HL-60/S4 treated with retinoic acid at 250 ng/mL for 4 days and 3 days (cell line): Measurements from ENCODE around the gene NFATC1.

ENCODE experiments used
- in situ Hi-C: fragments of 300-500 bp; cut with MboI; formaldehyde crosslinking; loops from 2 replicates; pipeline ENCODE4 v1.7.0; 2022; ENCODE audit warnings: low sequenced_read_pairs

The NFATC1 gene

GRCh38 chr18:79436556-79437275, 41.0 kb downstream of the NFATC1 start:
- in situ Hi-C loops, result no loop called here

DNA sequence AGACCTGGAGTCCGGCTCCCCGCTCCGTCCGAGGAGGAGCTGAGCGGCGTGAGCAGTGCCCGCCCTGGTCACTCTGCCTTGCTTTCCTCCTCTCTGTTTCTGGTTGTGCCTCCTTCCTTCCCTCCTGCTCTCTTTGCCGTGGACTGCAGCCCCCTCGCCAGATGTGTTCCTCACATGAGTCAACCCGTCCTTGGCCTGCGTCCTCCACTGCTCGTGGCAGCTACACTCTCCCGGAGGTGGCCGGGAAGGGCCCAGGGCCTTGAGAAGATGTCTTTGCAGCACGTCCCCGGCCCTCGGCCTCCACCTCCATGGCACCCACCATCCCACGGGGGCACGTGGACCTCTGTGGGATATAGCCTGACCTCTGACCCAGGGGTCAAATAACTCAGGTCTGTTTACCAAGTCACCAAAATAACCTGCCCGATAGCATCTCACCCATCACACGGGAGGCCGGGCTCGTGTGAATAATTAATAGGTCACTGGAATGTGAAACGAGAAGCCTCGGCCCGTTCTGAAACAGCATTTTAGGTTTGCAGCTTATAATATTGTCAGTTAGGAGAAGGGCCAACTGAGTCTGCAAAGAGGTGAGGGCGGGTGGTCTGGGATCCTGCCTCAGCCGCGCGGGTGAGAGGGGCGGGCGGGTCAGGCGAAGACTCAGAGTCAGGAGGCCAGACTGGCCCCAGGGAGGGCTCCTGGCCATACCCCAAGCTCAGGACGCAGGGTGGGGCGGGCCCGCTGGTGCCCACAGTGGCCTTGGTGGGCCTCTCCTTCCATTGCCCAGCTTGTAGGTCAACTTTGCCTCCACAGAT, 42.6 kb downstream of the NFATC1 start:
- in situ Hi-C loops, result no loop called here

- in situ Hi-C loops, result no loop called here
Observed at GRCh38 chr18:79438898-79439627, 43.3 kb downstream of the NFATC1 start.

DNA sequence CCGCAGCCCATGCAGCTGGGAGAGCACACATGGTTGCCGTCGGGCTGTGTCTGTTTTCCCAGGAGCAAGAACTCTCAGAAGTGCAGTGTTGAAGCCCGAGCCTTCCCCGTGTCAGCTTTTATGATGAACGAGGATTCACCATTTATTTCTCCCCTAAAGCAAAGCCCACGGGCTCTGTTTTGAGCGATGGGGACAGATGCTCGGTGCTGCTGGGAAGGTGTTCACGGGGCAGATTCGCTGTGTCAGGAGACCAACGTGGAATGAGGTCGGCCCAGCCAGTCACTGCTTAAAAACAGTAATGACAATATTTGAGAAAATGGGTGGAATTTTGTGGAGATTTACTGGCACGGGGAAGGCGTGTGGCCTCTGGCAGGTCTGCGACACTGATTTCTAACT, 43.9 kb downstream of the NFATC1 start:
- in situ Hi-C loops, result no loop called here

DNA sequence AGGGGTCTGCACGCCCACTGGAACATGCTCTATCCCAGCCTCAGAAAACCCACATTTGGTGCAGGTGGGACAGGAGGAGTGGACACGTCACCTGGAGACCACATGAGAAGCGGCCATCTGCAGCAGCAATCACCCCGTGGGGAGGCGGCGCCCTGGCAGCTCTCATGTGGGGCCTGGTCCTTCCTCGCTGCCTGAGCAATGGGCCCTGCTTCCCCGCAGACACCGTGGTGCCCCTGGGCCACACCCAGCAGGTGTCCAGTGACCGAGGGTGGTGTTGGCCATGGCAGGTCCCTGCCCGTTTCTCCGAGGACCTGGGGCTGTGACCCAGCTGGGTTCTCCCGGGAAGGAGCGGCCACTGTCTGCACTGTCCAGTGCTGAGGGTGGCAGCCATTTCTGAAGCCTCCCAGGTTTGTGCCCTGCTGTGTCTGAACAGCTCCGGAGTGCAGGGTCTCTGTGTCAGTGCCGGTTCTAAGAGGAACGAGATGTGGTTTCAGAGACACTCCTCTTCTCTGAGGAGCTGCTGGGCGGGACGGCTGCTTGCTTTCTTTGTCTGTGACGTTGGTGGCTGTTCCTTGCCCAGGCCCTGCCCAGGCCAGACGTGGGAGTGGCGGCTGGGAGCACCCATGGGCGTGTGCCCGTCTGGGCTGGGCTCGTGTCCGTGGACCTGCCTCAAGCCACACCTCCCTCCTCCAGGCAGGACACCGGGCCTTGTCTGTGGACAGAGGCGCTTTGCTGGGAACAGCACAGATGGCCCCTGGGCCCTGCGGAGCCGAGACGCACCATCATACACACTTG, 44.8 kb downstream of the NFATC1 start:
- in situ Hi-C loops, result no loop called here

DNA sequence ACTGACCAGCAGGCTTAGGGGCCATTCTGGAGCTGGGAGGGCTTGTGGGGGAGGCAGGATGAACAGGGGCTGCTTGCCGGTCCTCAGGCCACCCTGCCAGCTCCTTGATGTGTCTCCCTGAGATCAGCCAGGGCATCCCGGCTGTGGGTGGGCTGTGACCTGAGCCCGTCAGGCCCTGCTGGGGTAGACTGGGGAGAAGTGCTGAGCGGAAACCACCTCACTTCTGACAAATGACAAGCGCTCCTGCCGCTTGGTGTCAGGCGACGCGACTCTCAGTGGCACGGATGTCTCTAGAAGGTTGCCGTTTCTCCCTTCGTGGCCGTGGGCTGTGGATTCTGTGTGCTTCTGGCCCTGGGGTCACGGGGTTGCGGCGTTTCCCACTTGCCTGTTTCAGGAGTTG, 45.7 kb downstream of the NFATC1 start:
- in situ Hi-C loops, result no loop called here

DNA sequence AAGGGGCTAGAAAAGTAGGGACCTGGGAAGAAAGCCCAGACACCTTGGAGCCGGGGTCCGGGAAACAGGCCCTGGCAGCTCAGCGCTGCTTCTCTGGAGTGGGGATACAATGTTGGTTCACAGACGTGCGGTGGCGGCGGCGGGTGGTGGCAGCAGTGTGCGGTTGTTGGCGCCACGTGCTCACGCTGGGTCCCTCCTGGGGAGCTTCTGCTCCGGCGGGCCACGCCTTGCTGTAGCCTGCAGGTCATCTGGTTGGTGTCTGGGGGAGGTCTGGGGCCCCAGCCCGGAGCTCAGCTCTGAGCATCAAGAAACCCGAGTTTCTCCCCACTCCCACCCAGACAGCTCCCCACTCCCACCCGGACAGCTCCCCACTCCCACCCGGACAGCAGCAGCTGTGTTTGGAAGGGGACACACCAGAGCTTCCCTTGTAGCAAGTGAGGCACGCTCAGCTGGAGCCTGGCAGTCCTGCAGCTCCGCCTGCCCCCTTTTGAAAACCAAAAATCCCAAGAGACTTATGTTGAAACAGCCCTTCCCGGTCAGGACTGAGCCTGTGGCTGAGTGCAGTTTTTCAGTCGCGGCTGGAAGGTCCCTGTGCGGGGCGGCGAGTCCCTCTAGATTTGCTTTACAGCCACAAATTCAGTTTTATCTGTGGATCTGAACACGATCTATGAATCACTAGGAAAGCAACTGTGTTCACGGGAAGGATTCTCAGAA, 46.9 kb downstream of the NFATC1 start:
- in situ Hi-C loops, result no loop called here

DNA sequence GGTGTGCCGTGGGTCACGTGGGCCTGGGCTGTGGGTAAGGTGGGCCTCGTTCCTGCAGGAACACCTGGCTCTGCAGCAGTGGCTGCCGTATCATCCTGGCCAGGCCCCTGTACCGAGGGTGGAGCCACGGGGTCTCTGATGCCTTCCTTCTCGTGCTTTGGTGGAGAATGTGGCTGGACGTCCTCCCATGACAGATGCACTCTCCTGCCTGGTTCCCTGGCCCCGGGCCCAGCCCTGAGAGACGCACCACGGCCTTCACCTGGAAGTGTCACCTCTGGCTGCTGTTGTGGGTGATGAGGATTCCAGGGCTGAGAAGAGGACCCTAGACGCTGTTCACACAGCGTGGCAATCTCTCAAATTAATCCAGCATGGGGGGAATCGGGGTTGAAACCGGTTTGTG, 49.5 kb downstream of the NFATC1 start:
- in situ Hi-C loops, result no loop called here

- in situ Hi-C loops, result no loop called here
Observed at GRCh38 chr18:79445696-79446561, 50.2 kb downstream of the NFATC1 start.

GRCh38 chr18:79446931-79447330, 51.2 kb downstream of the NFATC1 start:
- in situ Hi-C loops, result no loop called here

- in situ Hi-C loops, result no loop called here
Observed at GRCh38 chr18:79447703-79448367, 52.1 kb downstream of the NFATC1 start.

GRCh38 chr18:79448621-79449020, 52.9 kb downstream of the NFATC1 start:
- in situ Hi-C loops, result no loop called here

GRCh38 chr18:79449551-79450288, 54.0 kb downstream of the NFATC1 start:
- in situ Hi-C loops, result no loop called here

GRCh38 chr18:79450289-79451080, 54.8 kb downstream of the NFATC1 start:
- in situ Hi-C loops, result no loop called here

DNA sequence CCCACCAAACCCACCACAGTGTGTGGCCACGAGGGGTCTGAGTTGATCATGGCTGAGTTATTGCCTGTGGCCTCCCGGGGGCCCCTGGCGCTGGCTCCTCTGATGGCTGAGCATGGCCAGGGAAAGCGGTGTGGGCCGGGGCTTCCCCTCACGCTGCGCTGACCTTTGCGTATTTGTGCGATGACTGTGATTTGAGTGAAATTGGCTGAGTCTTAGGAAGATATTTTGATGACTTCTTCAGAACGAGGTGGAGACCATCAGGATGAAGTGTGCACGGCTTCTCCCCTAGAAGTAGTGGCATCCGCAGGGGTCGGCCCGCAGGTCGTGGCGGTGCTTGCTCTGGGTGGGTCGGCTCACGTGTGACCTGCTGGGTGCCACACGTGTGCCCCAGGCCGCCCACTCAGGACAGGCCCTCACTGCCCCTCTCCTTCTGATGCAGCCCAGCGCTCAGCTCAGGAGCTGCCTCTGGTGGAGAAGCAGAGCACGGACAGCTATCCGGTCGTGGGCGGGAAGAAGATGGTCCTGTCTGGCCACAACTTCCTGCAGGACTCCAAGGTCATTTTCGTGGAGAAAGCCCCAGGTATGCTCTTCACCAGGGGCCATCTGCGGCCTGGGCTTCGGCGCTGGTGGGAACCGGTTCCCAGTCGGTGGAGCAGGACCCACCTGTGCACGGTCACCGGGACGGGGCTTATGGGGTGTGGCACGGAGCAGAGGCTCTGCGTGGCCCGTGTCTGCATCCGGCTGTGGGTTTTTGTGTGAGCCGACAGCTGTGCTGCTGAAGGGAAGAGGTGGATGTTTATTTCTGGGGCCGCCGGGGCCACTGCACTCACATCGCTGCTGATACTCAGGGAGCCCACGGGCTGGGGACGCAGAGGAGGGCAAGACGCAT, 55.8 kb downstream of the NFATC1 start:
- in situ Hi-C loops, result no loop called here
